ENCODE data around the gene FEM1C.
"Not testable (repeated sequence)": the region's sequence is repeated elsewhere in the genome, so short reads cannot be mapped to it uniquely, and the experiment has no call there.

Gene FEM1C

GRCh38 chr5:115484368-115484767 lies 60.2 kb downstream of the FEM1C start:
- Mint-ChIP-seq H3K27me3 (peaks cover 11% of the 10 kb centered on the region), H3K4me1 (ENCODE audit: low read depth) (peaks cover 3% of the 10 kb centered on the region), H3K27ac (no peak overlapping the region), H3K36me3 (no peaks in the 10 kb centered on the region), H3K4me3 (no peak overlapping the region), H3K9me3 (ENCODE audit: low read depth) (no peaks in the 10 kb centered on the region)

GRCh38 chr5:115480900-115481299 lies 63.7 kb downstream of the FEM1C start:
- peaks cover 12% of the 10 kb centered on the region for H3K27me3 Mint-ChIP-seq
- no peak overlapping the region for H3K27ac Mint-ChIP-seq
- H3K4me3 Mint-ChIP-seq, result no peak overlapping the region
- no peaks in the 10 kb centered on the region for H3K36me3 Mint-ChIP-seq
- H3K4me1 Mint-ChIP-seq (ENCODE audit: low read depth), result no peaks in the 10 kb centered on the region
- H3K9me3 Mint-ChIP-seq (ENCODE audit: low read depth), result no peaks in the 10 kb centered on the region

DNA sequence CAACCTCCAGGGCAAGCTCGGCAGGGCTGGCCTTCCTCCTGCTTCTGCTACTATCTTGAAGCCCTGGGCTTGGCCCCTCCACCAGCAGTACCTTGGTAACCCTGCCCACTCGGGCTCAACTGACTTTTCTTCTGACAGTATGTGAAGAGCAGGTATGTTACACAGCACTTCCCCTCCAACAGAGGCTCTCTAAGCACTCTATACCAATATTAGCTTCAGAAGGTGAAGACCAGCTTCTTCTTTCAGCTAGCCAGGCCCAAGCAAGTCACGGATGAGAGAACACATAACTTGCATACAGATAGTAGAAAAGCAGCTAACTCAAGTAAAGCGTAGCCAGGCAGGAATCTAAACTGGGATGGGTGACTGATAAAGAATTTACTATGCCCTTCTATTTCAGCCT lies 64.3 kb downstream of the FEM1C start:
- H3K4me1 Mint-ChIP-seq (ENCODE audit: low read depth), result no peaks in the 10 kb centered on the region
- no peaks in the 10 kb centered on the region for H3K9me3 Mint-ChIP-seq (ENCODE audit: low read depth)
- no peaks in the 10 kb centered on the region for H3K36me3 Mint-ChIP-seq
- peaks cover 11% of the 10 kb centered on the region for H3K27me3 Mint-ChIP-seq
- no peak overlapping the region for H3K27ac Mint-ChIP-seq
- H3K4me3 Mint-ChIP-seq, result no peak overlapping the region

GRCh38 chr5:115479166-115479873 lies 65.3 kb downstream of the FEM1C start:
- not testable (repeated sequence) for H3K4me3 Mint-ChIP-seq; H3K9me3 Mint-ChIP-seq (ENCODE audit: low read depth); H3K4me1 Mint-ChIP-seq (ENCODE audit: low read depth); H3K27ac Mint-ChIP-seq; H3K27me3 Mint-ChIP-seq; H3K36me3 Mint-ChIP-seq

- Mint-ChIP-seq H3K9me3 (ENCODE audit: low read depth) (no peaks in the 10 kb centered on the region), H3K27me3 (peaks cover 10% of the 10 kb centered on the region), H3K4me1 (ENCODE audit: low read depth) (no peaks in the 10 kb centered on the region), H3K27ac (no peak overlapping the region), H3K36me3 (no peaks in the 10 kb centered on the region), H3K4me3 (no peak overlapping the region)
Measured at GRCh38 chr5:115478281-115478680, 66.3 kb downstream of the FEM1C start.

DNA sequence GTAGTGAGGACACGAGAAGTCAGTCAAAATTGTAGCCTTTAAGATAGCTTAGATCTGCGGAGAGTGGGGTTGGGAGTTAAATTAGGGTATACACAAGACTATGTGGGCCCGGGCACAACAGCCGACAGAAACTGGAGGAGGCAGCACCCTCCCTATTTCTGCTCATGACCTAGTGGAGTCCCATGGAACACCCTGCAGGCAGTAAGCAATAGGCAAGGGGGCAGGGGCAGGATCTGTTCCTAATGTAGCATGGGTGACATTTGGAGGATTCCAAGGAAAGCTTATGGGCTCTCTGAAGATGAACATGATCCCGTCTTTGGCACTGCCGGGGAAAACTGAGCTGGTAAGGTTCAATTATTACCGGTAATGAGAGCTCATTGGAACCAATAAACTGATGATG lies 67.0 kb downstream of the FEM1C start:
- no peaks in the 10 kb centered on the region for H3K36me3 Mint-ChIP-seq
- H3K4me3 Mint-ChIP-seq, result no peak overlapping the region
- H3K4me1 Mint-ChIP-seq (ENCODE audit: low read depth), result no peaks in the 10 kb centered on the region
- H3K27me3 Mint-ChIP-seq, result peaks cover 10% of the 10 kb centered on the region
- no peaks in the 10 kb centered on the region for H3K9me3 Mint-ChIP-seq (ENCODE audit: low read depth)
- H3K27ac Mint-ChIP-seq, result no peak overlapping the region

DNA sequence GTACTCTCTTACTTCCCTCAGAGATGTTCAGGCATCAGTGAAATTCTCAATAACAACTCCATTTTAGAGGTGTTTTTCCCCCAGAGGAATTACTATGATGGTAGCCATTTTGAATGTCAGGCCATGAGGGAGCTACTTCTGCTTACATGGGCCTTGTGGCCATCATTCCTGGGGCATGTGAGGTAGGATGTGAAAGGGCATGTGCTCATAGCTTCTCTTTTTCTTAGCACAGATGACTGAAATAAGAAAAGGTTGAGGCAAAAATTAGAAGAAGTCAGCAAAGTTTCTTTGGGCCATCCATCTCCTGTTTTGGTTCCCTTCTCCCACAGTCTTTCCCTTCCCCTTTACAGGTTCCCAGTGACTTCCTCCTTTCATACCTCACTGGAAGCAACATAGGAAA lies 68.8 kb downstream of the FEM1C start:
- Mint-ChIP-seq H3K9me3 (ENCODE audit: low read depth) (no peaks in the 10 kb centered on the region), H3K27me3 (peaks cover 10% of the 10 kb centered on the region), H3K27ac (no peak overlapping the region), H3K4me3 (no peak overlapping the region), H3K4me1 (ENCODE audit: low read depth) (no peaks in the 10 kb centered on the region), H3K36me3 (no peaks in the 10 kb centered on the region)

GRCh38 chr5:115472271-115473025 lies 72.1 kb downstream of the FEM1C start:
- Mint-ChIP-seq H3K4me1 (ENCODE audit: low read depth) (no peaks in the 10 kb centered on the region), H3K27ac (no peak overlapping the region), H3K9me3 (ENCODE audit: low read depth) (no peaks in the 10 kb centered on the region), H3K4me3 (no peak overlapping the region), H3K27me3 (peaks cover 6% of the 10 kb centered on the region), H3K36me3 (no peaks in the 10 kb centered on the region)

- Mint-ChIP-seq H3K4me1 (ENCODE audit: low read depth) (no peaks in the 10 kb centered on the region), H3K9me3 (ENCODE audit: low read depth) (no peaks in the 10 kb centered on the region), H3K36me3 (no peaks in the 10 kb centered on the region)
Measured at GRCh38 chr5:115471345-115472063, 73.1 kb downstream of the FEM1C start.

GRCh38 chr5:115470921-115471320 lies 73.7 kb downstream of the FEM1C start:
- Mint-ChIP-seq H3K27ac (no peak overlapping the region), H3K36me3 (no peaks in the 10 kb centered on the region), H3K4me3 (no peak overlapping the region), H3K9me3 (ENCODE audit: low read depth) (no peaks in the 10 kb centered on the region), H3K27me3 (peaks cover 6% of the 10 kb centered on the region), H3K4me1 (ENCODE audit: low read depth) (no peaks in the 10 kb centered on the region)

More at GRCh38 chr5:115471345-115472063, 73.1 kb downstream of the FEM1C start:
- H3K4me3 Mint-ChIP-seq, result no peak overlapping the region
- H3K27me3 Mint-ChIP-seq, result peaks cover 6% of the 10 kb centered on the region
- no peak overlapping the region for H3K27ac Mint-ChIP-seq
